BE2C (cell line): ENCODE data around the gene GOT2.
"Not testable (repeated sequence)": the region's sequence is repeated elsewhere in the genome, so short reads cannot be mapped to it uniquely, and the experiment has no call there.

Source experiments
- DNase-seq: peaks from one replicate; pipeline ENCODE4 v3.0.0-alpha.2; 2020
- H3K27me3 ChIP-seq: fragments of 250-450 bp; sonication (Bioruptor Pico); 2 replicates; pipeline ENCODE4 v1.5.1; 2020; ENCODE audit warnings: mild to moderate bottlenecking
- H3K36me3 ChIP-seq: fragments of 250-450 bp; sonication (Bioruptor Pico); 2 replicates; pipeline ENCODE4 v1.5.1; 2020; ENCODE audit warnings: mild to moderate bottlenecking
- H3K4me1 ChIP-seq: fragments of 250-450 bp; sonication (Bioruptor Pico); 2 replicates; pipeline ENCODE4 v1.5.1; 2020
- H3K4me3 ChIP-seq: 2 replicates; pipeline ENCODE4 v1.5.1; 2011; ENCODE audit warnings: low read depth, low read length
- H3K9me3 ChIP-seq: fragments of 250-450 bp; sonication (Bioruptor Pico); 2 replicates; pipeline ENCODE4 v1.5.1; 2020
- TF ChIP-seq, protein P1 (sequence below): IDR thresholded peaks from 2 replicates; pipeline ENCODE4 v1.5.1; 2012; ENCODE audit warnings: mild to moderate bottlenecking, low read depth, low read length

GOT2 gene

GRCh38 chr16:58699151-58699550 lies 35.0 kb downstream of the GOT2 start:
- DNase-seq = no peak
- no peaks in the 10 kb centered on the region for H3K9me3 ChIP-seq
- H3K27me3 ChIP-seq = no peaks in the 10 kb centered on the region
- H3K36me3 ChIP-seq = no peaks in the 10 kb centered on the region
- TF ChIP-seq, protein P1, sequence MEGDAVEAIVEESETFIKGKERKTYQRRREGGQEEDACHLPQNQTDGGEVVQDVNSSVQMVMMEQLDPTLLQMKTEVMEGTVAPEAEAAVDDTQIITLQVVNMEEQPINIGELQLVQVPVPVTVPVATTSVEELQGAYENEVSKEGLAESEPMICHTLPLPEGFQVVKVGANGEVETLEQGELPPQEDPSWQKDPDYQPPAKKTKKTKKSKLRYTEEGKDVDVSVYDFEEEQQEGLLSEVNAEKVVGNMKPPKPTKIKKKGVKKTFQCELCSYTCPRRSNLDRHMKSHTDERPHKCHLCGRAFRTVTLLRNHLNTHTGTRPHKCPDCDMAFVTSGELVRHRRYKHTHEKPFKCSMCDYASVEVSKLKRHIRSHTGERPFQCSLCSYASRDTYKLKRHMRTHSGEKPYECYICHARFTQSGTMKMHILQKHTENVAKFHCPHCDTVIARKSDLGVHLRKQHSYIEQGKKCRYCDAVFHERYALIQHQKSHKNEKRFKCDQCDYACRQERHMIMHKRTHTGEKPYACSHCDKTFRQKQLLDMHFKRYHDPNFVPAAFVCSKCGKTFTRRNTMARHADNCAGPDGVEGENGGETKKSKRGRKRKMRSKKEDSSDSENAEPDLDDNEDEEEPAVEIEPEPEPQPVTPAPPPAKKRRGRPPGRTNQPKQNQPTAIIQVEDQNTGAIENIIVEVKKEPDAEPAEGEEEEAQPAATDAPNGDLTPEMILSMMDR = no peak
- no peak overlapping the region for H3K4me3 ChIP-seq
- H3K4me1 ChIP-seq = no peaks in the 10 kb centered on the region

GRCh38 chr16:58695368-58695767 lies 38.7 kb downstream of the GOT2 start:
- Histone ChIP-seq H3K36me3 (no peaks in the 10 kb centered on the region), H3K27me3 (no peaks in the 10 kb centered on the region), H3K9me3 (no peaks in the 10 kb centered on the region), H3K4me3 (no peak overlapping the region), H3K4me1 (no peaks in the 10 kb centered on the region)
- no peak for DNase-seq
- TF ChIP-seq, protein P1 = no peak

- no peak for DNase-seq
- TF ChIP-seq, protein P1 = no peak
- no peaks in the 10 kb centered on the region for H3K4me1 ChIP-seq
- H3K36me3 ChIP-seq = no peaks in the 10 kb centered on the region
- H3K9me3 ChIP-seq = no peaks in the 10 kb centered on the region
- no peak overlapping the region for H3K4me3 ChIP-seq
- no peaks in the 10 kb centered on the region for H3K27me3 ChIP-seq
Observed at GRCh38 chr16:58692450-58692849, 41.7 kb downstream of the GOT2 start.

- not testable (repeated sequence) for H3K36me3 ChIP-seq, H3K27me3 ChIP-seq, DNase-seq, H3K4me3 ChIP-seq, H3K9me3 ChIP-seq, H3K4me1 ChIP-seq
Observed at GRCh38 chr16:58686985-58687706, 47.0 kb downstream of the GOT2 start.

DNA sequence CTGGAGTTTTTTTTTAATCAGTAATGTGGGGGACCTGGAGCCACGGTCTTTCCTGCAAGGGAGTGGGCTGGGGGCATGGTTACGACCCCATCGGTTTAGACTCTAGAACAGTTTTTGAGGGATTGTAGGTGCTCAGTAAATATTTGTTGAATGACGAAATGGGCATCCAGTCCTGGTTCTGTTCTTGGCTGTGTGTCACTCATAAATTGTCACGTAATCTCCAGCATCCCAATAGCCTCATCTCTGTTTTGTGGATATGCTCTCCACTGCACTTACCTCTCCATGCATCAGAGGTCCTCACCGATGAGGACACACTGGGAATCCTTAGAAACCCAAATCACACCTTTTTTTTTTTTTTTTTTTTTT lies 49.0 kb downstream of the GOT2 start:
- no peaks in the 10 kb centered on the region for H3K36me3 ChIP-seq
- DNase-seq = no peak
- H3K4me1 ChIP-seq = no peaks in the 10 kb centered on the region
- H3K27me3 ChIP-seq = no peaks in the 10 kb centered on the region
- peak overlapping the region; percentile 91 for H3K4me3 ChIP-seq
- H3K9me3 ChIP-seq = no peaks in the 10 kb centered on the region
- TF ChIP-seq, protein P1 = no peak

GRCh38 chr16:58684354-58685083 lies 49.6 kb downstream of the GOT2 start, which contains the start of gene SLC38A7:
SLC38A7 (minus strand) TSS chr16:58684770; CDS start chr16:58680126, 4,644 bp downstream.
- Histone ChIP-seq H3K4me3 (peak within 1 kb of the TSS; percentile 91), H3K36me3 (no peaks in the 10 kb centered on the region; the same call in 1 of the 2 replicates), H3K4me1 (no peaks in the 10 kb centered on the region), H3K9me3 (no peaks in the 10 kb centered on the region), H3K27me3 (no peaks in the 10 kb centered on the region)
- TF ChIP-seq, protein P1 = no peak
- DNase-seq = peak; percentile 91
